RWPE1 (cell line): ENCODE data around the gene FGL2.

Experiments used
- CTCF ChIA-PET: fragments of 350-600 bp; sonication (Branson Sonifier 250); formaldehyde crosslinking; extraction: SDS; loops from one replicate; lab custom pipeline; 2021; lab: Yijun Ruan, JAX
- POLR2A ChIA-PET: fragments of 400-600 bp; formaldehyde crosslinking; extraction: SDS; loops from one replicate; lab custom pipeline; 2020; ENCODE audit warnings: antibody characterized with exemption; ENCODE audit not compliant: low non-redundant PET; lab: Yijun Ruan, JAX
- DNase-seq: peaks from one replicate; pipeline ENCODE4 v3.0.0; 2012; ENCODE audit warnings: low spot score
- H3K27ac ChIP-seq: fragments of 450-650 bp; 2 replicates; pipeline ENCODE4 v1.5.1; 2017
- TF ChIP-seq, protein P1 (sequence below): fragments of 450-650 bp; conservative IDR thresholded peaks from 2 replicates; pipeline ENCODE4 v1.5.1; 2017; ENCODE audit warnings: low read depth, mild to moderate bottlenecking

The FGL2 gene

DNA sequence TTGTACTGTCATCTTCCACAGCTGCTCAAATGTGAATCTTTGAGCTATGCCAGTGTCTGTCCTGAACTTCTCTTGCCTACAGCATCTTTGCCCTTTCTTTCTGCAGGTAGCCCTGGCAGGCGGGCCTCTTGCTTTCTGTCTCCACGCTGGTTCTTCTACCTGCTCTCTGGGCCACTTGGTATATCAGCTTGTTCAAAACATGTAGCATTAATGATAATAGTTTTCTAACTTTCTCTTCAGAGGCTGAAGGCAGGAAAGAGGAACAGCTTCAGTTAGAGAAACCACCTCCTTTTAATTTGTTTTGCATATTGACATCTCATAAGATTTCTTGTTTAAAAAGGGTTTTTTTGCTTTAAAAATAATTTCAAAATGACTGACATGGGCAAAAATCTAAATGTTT lies 923 bp upstream of the FGL2 start:
- H3K27ac ChIP-seq: no peak overlapping the region
- TF ChIP-seq, protein P1, sequence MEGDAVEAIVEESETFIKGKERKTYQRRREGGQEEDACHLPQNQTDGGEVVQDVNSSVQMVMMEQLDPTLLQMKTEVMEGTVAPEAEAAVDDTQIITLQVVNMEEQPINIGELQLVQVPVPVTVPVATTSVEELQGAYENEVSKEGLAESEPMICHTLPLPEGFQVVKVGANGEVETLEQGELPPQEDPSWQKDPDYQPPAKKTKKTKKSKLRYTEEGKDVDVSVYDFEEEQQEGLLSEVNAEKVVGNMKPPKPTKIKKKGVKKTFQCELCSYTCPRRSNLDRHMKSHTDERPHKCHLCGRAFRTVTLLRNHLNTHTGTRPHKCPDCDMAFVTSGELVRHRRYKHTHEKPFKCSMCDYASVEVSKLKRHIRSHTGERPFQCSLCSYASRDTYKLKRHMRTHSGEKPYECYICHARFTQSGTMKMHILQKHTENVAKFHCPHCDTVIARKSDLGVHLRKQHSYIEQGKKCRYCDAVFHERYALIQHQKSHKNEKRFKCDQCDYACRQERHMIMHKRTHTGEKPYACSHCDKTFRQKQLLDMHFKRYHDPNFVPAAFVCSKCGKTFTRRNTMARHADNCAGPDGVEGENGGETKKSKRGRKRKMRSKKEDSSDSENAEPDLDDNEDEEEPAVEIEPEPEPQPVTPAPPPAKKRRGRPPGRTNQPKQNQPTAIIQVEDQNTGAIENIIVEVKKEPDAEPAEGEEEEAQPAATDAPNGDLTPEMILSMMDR: no peak
- ChIA-PET POLR2A (interaction anchor here (0.6 kb wide), 1 partner anchor 17 kb away, joined by 3 read pairs; no protein-coding TSS in a partner anchor), CTCF (interaction anchor here (0.7 kb wide), 1 partner anchor 279 kb away, joined by 3 read pairs; no protein-coding TSS in a partner anchor)
- DNase-seq: no peak

DNA sequence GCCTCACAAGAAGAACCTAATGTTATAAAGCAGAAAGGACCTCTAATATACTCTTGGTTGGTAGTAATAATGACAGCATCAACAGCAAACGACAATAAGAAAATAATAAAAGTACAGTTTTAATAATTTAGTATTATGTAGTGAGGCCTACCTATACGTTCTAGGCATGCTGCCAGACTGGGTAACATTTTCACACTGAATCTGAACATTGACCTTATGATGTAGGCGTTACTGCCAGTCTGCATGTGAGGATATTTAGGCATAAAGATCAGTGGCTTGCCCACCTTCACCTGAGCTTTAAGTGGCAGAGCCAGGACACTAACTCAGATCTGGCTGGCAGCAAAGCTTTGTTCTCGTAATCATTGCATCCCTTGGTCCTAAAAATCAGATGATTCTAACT lies 2.5 kb downstream of the FGL2 start:
- no peak for DNase-seq
- ChIA-PET CTCF (no interaction called here), POLR2A (no interaction called here)
- TF ChIP-seq, protein P1: no peak
- H3K27ac ChIP-seq: no peak overlapping the region

DNA sequence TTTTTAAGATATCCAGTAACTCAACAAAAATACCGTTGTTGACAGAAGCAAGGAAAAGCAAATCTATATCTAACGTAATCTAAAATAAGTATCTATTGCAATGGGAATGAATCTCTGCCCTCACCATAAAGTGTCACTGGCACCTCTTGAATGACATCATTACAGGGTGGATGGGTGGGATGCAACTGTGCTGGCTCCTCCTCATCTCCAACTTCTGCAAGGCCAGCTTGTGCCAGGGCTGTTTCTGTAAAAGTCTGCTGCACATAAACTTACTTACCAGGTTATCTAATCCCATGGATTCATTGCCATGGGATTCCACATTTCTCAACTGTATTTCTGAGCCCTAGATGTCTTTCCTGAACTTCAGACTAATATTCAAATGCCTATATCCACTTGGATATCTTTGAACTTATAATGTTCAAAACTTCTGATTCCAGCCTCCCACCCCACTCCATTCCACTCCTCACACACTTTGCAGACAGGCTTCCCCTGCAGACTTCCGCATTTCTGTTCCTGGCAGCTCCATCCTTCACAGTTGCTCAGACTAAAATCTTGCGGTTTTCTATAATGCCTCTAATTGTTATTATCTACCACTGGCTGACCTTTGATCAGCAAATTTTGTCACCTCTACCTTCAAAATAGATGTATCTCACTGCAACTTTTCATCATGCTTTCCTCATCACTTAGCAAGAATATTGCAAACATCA lies 10.7 kb downstream of the FGL2 start:
- TF ChIP-seq, protein P1: no peak
- DNase-seq: no peak
- POLR2A ChIA-PET: no interaction called here
- CTCF ChIA-PET: no interaction called here
- no peak overlapping the region for H3K27ac ChIP-seq

DNA sequence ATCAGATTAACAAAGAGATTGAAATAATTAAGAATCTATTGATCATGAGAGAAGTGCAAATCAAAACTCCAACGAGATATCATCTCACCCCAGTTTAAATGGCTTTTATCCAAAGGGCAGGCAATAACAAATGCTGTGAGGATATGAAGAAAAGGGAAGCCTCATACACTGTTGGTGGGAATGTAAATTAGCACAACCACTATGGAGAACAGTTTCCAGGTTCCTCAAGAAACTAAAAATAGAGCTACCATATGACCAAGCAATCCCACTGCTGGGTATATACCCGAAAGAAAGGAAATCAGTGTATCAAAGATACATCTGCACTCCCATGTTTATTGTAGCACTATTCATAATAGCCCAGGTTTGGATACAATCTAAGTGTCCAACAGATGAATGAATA lies 13.8 kb downstream of the FGL2 start:
- no peak overlapping the region for H3K27ac ChIP-seq
- POLR2A ChIA-PET: no interaction called here
- CTCF ChIA-PET: no interaction called here
- no peak for DNase-seq
- TF ChIP-seq, protein P1: no peak

DNA sequence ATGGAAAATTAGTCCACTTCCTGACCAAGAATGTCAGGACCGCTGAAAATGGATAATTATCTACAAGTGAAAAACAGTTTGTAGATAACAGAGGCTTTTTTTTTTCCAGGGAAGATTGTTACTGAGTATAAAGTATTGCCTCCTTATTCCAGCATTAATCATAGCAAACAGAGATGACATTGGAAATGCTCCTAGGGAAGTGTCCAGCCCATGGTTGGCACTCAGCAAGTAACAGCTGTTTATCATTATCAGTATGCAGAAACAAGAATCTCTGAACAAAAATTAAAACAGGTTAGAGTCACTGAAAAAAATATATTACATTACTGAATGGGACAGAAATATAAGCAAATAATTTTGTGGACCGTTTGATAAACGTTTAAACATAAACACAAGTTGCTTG lies 14.6 kb downstream of the FGL2 start:
- TF ChIP-seq, protein P1: no peak
- DNase-seq: no peak
- H3K27ac ChIP-seq: no peak overlapping the region
- CTCF ChIA-PET: no interaction called here
- POLR2A ChIA-PET: no interaction called here

DNA sequence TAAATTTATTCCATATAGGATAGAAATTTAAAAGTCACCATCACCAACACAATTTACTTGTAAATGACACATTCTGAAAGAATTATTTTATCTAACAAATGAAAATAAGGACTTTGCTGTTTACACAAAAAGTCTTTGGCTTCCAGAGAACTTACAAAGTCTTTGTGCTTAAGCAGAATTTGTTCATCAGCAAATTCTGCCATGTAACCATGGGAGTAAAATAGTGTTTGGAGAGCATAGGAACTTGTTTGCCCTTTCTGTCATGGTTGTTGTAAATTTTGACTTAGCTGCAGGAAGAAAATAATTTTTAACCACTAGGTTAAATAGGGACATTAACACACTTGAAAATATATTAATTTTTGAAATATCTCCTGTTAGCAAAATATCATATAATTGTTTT lies 15.2 kb downstream of the FGL2 start:
- ChIA-PET POLR2A (no interaction called here), CTCF (no interaction called here)
- no peak for DNase-seq
- TF ChIP-seq, protein P1: no peak
- H3K27ac ChIP-seq: no peak overlapping the region
